ENCODE measurements around the gene GNA14.

GNA14 gene

GRCh38 chr9:77598524-77598923 lies 49.6 kb downstream of the GNA14 start:
- TF ChIP-seq CTCF (IDR thresholded peaks at IDR 0.05; ENCODE audit: extremely low read depth, insufficient read depth, missing control alignments), result no peak
- in situ Hi-C loops (cut with MboI; ENCODE audit: low pct_unique_long_range_greater_than_20kb, low sequenced_read_pairs, unreplicated experiment), result no loop called here
- no peak for DNase-seq (ENCODE audit: low spot score)

GRCh38 chr9:77597057-77597456 lies 51.1 kb downstream of the GNA14 start:
- DNase-seq (ENCODE audit: low spot score), result no peak
- TF ChIP-seq CTCF (IDR thresholded peaks at IDR 0.05; ENCODE audit: extremely low read depth, insufficient read depth, missing control alignments), result no peak
- in situ Hi-C loops (cut with MboI; ENCODE audit: low pct_unique_long_range_greater_than_20kb, low sequenced_read_pairs, unreplicated experiment), result no loop called here

DNA sequence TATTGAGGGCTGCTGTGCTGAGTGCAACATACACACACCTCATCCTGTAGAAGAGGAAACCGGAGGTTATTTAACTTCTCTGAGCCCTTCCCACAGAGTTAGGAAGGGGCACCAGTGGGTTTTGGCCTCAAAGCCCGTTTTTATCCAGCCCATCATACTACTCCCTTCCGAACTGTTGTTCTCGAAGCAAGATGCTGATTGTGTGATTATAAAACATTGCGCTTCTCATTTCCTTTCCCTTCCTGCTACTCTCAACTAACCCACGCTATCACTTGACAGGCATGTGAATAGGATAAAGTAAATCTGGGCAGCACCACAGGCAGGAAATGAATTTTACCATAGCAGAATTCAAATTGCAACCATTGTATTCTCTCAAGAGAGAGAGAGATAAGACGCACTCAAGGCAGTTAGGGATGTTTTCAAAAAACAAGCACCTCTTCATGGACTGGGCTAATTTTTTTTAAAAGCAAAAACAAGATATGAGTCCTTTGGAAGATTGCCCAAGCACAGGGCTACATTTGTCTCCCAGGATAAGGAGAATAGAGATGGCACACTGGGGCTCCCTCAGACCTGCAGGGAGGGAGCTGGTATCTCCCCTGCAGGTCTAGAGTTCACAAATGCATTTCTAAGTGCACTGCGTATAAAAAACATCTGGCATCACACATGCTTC lies 52.6 kb downstream of the GNA14 start:
- no peak for TF ChIP-seq CTCF (IDR thresholded peaks at IDR 0.05; ENCODE audit: extremely low read depth, insufficient read depth, missing control alignments)
- DNase-seq (ENCODE audit: low spot score), result no peak
- in situ Hi-C loops (cut with MboI; ENCODE audit: low pct_unique_long_range_greater_than_20kb, low sequenced_read_pairs, unreplicated experiment), result no loop called here

DNA sequence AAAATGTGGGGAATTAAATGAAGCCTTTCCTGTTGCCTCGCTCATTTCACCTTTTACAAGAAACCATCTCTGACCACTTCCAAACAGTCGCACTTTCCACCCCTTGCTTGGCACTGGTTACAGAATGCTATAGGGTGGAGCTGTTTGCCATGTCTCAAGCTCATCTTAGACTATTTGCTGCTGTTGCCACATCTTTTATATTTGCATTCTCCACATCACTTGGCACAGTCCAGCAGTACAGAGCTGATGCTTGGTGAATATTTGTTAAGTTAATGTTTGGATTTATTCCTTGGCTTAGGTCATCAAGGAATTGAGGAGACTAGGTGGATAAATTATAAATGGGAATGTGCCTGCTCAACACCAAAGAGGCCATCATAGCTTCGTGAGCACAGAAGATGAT lies 53.2 kb downstream of the GNA14 start:
- in situ Hi-C loops (cut with MboI; ENCODE audit: low pct_unique_long_range_greater_than_20kb, low sequenced_read_pairs, unreplicated experiment), result no loop called here
- no peak for DNase-seq (ENCODE audit: low spot score)
- TF ChIP-seq CTCF (IDR thresholded peaks at IDR 0.05; ENCODE audit: extremely low read depth, insufficient read depth, missing control alignments), result no peak

- TF ChIP-seq CTCF (IDR thresholded peaks at IDR 0.05; ENCODE audit: extremely low read depth, insufficient read depth, missing control alignments), result no peak
- DNase-seq (ENCODE audit: low spot score), result no peak
- in situ Hi-C loops (cut with MboI; ENCODE audit: low pct_unique_long_range_greater_than_20kb, low sequenced_read_pairs, unreplicated experiment), result no loop called here
These were observed 54.6 kb downstream of the GNA14 start for GRCh38 chr9:77593528-77593927.

GRCh38 chr9:77592476-77592875 lies 55.6 kb downstream of the GNA14 start:
- TF ChIP-seq CTCF (IDR thresholded peaks at IDR 0.05; ENCODE audit: extremely low read depth, insufficient read depth, missing control alignments), result no peak
- in situ Hi-C loops (cut with MboI; ENCODE audit: low pct_unique_long_range_greater_than_20kb, low sequenced_read_pairs, unreplicated experiment), result no loop called here

More at GRCh38 chr9:77592476-77592875, 55.6 kb downstream of the GNA14 start:
- DNase-seq (ENCODE audit: low spot score), result no peak
